Measurements from ENCODE around the gene CDK16. TPM values are rescaled to one million over a fixed set of nuclear protein-coding genes. Genes with fewer than 3 reads are reported as not detected.

CDK16 gene
- total RNA-seq, 1 experiment from 2014 or later = 134 TPM

GRCh38 chrX:47215291-47215900 lies 3.1 kb upstream of the CDK16 start:
- Histone ChIP-seq H3K27me3 (ENCODE audit: control insufficient read depth, insufficient read depth, low read length) (no peaks in the 10 kb centered on the region), H3K36me3 (ENCODE audit: control insufficient read depth, insufficient read depth, low read length) (peaks cover 10% of the 10 kb centered on the region; the same call in 1 of the 2 replicates), H3K9me3 (ENCODE audit: control insufficient read depth, insufficient read depth, low read depth, low read length) (no peaks in the 10 kb centered on the region), H3K4me3 (ENCODE audit: low read depth in 2 of 2, low read length in 2 of 2) (no peak overlapping the region), H3K4me1 (ENCODE audit: control insufficient read depth, insufficient read depth, low read length) (peaks cover 18% of the 10 kb centered on the region), H3K27ac (ENCODE audit: low read length) (no peak overlapping the region; the same call in 1 of the 2 replicates)
- TF ChIP-seq, protein P1, sequence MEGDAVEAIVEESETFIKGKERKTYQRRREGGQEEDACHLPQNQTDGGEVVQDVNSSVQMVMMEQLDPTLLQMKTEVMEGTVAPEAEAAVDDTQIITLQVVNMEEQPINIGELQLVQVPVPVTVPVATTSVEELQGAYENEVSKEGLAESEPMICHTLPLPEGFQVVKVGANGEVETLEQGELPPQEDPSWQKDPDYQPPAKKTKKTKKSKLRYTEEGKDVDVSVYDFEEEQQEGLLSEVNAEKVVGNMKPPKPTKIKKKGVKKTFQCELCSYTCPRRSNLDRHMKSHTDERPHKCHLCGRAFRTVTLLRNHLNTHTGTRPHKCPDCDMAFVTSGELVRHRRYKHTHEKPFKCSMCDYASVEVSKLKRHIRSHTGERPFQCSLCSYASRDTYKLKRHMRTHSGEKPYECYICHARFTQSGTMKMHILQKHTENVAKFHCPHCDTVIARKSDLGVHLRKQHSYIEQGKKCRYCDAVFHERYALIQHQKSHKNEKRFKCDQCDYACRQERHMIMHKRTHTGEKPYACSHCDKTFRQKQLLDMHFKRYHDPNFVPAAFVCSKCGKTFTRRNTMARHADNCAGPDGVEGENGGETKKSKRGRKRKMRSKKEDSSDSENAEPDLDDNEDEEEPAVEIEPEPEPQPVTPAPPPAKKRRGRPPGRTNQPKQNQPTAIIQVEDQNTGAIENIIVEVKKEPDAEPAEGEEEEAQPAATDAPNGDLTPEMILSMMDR (IDR thresholded peaks at IDR 0.05) = no peak
- TF ChIP-seq, protein P2, sequence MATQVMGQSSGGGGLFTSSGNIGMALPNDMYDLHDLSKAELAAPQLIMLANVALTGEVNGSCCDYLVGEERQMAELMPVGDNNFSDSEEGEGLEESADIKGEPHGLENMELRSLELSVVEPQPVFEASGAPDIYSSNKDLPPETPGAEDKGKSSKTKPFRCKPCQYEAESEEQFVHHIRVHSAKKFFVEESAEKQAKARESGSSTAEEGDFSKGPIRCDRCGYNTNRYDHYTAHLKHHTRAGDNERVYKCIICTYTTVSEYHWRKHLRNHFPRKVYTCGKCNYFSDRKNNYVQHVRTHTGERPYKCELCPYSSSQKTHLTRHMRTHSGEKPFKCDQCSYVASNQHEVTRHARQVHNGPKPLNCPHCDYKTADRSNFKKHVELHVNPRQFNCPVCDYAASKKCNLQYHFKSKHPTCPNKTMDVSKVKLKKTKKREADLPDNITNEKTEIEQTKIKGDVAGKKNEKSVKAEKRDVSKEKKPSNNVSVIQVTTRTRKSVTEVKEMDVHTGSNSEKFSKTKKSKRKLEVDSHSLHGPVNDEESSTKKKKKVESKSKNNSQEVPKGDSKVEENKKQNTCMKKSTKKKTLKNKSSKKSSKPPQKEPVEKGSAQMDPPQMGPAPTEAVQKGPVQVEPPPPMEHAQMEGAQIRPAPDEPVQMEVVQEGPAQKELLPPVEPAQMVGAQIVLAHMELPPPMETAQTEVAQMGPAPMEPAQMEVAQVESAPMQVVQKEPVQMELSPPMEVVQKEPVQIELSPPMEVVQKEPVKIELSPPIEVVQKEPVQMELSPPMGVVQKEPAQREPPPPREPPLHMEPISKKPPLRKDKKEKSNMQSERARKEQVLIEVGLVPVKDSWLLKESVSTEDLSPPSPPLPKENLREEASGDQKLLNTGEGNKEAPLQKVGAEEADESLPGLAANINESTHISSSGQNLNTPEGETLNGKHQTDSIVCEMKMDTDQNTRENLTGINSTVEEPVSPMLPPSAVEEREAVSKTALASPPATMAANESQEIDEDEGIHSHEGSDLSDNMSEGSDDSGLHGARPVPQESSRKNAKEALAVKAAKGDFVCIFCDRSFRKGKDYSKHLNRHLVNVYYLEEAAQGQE (IDR thresholded peaks at IDR 0.05; ENCODE audit: insufficient read depth in 1 of 2, low read depth in 2 of 2, low read length in 1 of 2) = no peak
- TF ChIP-seq SIN3A (IDR thresholded peaks at IDR 0.05; ENCODE audit: borderline replicate concordance, insufficient read depth, low read depth, low read length) = no peak
- no peak for TF ChIP-seq TCF7L2 (IDR thresholded peaks at IDR 0.05; ENCODE audit: low read depth, low read length)
- no peak for TF ChIP-seq POLR2AphosphoS5 (IDR thresholded peaks at IDR 0.05; ENCODE audit: low read depth, low read length)
- POLR2A ChIA-PET = no interaction called here
- ATAC-seq (no peak), DNase-seq (ENCODE audit: low read depth, low spot score) (no peak)
- CTCF ChIA-PET = no interaction called here
- intact Hi-C loops (cut with micrococcal nuclease; ENCODE audit: unreplicated experiment) (no loop called here), in situ Hi-C loops (cut with HindIII; ENCODE audit: low pct_unique_long_range_greater_than_20kb, low sequenced_read_pairs) (no loop called here)
- BruUV-seq (replicated peaks) = no TSS peak

- POLR2A ChIA-PET = interaction anchor here (0.6 kb wide), 1 partner anchor 17 kb away, joined by 3 read pairs; no protein-coding TSS in a partner anchor
- intact Hi-C loops (cut with micrococcal nuclease; ENCODE audit: unreplicated experiment) = no loop called here
- DNase-seq (ENCODE audit: low read depth, low spot score) (no peak), ATAC-seq (no peak)
- in situ Hi-C loops (cut with HindIII; ENCODE audit: low pct_unique_long_range_greater_than_20kb, low sequenced_read_pairs) = no loop called here
- CTCF ChIA-PET = no interaction called here
- BruUV-seq (replicated peaks) = TSS peak; percentile 84
- peaks cover 10% of the 10 kb centered on the region; the same call in 1 of the 2 replicates for H3K36me3 ChIP-seq (ENCODE audit: control insufficient read depth, insufficient read depth, low read length)
- H3K27ac ChIP-seq (ENCODE audit: low read length) = peak overlapping the region; percentile 79
- no peaks in the 10 kb centered on the region for H3K9me3 ChIP-seq (ENCODE audit: control insufficient read depth, insufficient read depth, low read depth, low read length)
- TF ChIP-seq POLR2AphosphoS5 (IDR thresholded peaks at IDR 0.05; ENCODE audit: low read depth, low read length) = no peak
- TF ChIP-seq, protein P1 (IDR thresholded peaks at IDR 0.05) = no peak
- TF ChIP-seq, protein P2 (IDR thresholded peaks at IDR 0.05; ENCODE audit: insufficient read depth in 1 of 2, low read depth in 2 of 2, low read length in 1 of 2) = no peak
- no peak for TF ChIP-seq SIN3A (IDR thresholded peaks at IDR 0.05; ENCODE audit: borderline replicate concordance, insufficient read depth, low read depth, low read length)
- TF ChIP-seq TCF7L2 (IDR thresholded peaks at IDR 0.05; ENCODE audit: low read depth, low read length) = no peak
- peaks cover 22% of the 10 kb centered on the region for H3K4me1 ChIP-seq (ENCODE audit: control insufficient read depth, insufficient read depth, low read length)
- H3K27me3 ChIP-seq (ENCODE audit: control insufficient read depth, insufficient read depth, low read length) = no peaks in the 10 kb centered on the region
- H3K4me3 ChIP-seq (ENCODE audit: low read depth in 2 of 2, low read length in 2 of 2) = no peak overlapping the region
Measured at GRCh38 chrX:47216393-47216925, 2.0 kb upstream of the CDK16 start.

Data from Panc1 (cell line).